DOHH2 (cell line): ENCODE results near the gene GALNT7.

Experiments used
- CTCF ChIP-seq: fragments of 200-600 bp; sonication (generic); IDR thresholded peaks from one replicate; pipeline ENCODE4 v1.5.1; 2014; ENCODE audit warnings: antibody characterized with exemption, mild to moderate bottlenecking, low read depth, low read length; ENCODE audit not compliant: poor library complexity, severe bottlenecking
- EZH2phosphoT487 ChIP-seq: fragments of 200-600 bp; sonication (generic); IDR thresholded peaks from 2 replicates; pipeline ENCODE4 v1.6.1; 2017; ENCODE audit warnings: borderline replicate concordance, mild to moderate bottlenecking, antibody characterized with exemption, low read length, moderate library complexity, mixed read lengths

GRCh38 chr4:173236301-173236700 is 67.7 kb downstream of the GALNT7 start:
- no peak for TF ChIP-seq CTCF
- TF ChIP-seq EZH2phosphoT487: no peak
